Activated naive CD4-positive, alpha-beta T cell (primary cell): ENCODE results near the gene SLBP.

Experiments
- DNase-seq, 4 experiments: peaks; one replicate each; lab custom pipeline; 2025; lab: John Stamatoyannopoulos, UW

Gene SLBP

DNA sequence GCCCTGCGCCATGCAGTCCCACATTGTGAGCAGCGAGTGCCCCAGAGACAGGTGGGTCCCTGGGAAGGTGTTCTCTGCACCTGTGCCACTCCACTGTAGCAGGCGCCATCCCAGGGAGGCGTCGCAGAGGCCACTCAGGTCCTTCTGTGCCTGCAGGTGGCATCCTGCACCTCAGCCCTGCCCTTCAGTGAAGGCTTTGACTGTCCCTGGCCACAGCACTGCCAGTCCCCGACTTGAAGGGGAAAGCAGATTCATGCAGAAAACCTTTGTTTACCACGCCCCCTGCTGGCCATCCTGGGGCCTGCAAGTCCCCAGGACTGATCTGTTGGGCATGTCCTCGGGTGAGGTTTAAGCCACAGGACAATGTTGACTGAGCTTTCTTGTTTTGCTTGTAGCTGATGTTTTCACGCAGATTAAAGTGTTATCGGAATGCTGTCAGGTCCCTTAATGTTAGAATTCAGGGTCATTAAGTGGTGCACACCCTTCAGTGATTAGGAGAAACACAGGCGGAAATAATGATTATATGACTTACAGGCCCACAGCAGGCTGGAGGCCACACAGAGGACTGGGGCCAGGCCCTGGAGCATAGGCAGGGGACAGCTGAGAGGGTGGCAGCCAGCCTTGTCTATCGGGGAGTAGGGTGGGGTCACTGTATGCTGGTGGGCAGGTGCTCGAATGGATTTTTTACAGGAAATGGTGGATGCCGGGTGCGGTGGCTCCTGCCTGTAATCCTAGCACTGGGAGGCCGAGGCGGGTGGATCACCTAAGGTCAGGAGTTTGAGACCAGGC lies 14.2 kb upstream of the SLBP start:
- peak; percentile 87 to 94 (median 92) for DNase-seq

DNA sequence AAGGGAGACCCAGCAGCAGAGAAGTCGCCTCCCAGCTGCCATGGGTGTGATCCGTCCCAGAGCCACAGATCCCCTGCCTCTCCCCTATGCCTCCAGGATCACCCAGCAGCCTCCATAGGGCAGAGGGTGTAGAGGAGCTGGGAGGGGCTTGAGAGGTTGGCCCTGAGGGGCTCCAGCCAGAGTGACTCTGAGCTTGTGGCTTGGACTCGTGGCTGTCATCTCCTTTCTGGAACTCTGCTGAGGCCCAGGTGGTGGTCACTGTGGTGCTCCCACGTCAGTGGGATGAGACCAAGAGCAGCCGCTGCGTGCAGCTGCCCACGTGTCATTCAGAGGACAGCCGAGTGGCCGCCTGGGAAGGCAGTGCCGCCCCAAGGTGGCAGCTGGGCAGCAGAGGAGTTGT lies 13.4 kb upstream of the SLBP start:
- no peak for DNase-seq

DNA sequence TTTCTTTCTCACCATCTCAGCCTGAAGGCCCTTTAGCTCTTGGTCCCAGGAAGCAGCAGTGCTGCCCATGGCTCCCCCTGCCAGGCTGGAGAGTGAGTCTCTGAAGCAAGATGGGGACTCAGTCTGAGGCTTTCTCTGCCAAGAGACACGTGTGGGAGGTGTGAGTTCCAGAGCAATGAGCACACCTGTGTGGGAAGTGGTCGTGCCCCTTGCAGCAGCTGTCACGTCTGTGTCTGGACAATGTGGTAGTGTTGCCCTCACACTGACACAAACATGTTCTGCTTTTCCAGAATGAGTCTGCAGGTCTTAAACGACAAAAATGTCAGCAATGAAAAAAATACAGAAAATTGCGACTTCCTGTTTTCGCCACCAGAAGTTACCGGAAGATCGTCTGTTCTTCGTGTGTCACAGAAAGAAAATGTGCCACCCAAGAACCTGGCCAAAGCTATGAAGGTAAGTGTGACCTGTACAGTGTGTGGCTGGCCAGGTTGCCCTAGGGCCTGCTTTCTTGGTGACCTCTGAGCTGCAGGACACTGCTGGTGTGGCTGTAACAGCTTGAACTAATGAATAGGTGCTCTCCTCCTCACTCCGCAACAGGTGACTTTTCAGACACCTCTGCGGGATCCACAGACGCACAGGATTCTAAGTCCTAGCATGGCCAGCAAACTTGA lies 11.1 kb upstream of the SLBP start:
- DNase-seq: peak in 1 of 4 experiments; percentile 39

DNA sequence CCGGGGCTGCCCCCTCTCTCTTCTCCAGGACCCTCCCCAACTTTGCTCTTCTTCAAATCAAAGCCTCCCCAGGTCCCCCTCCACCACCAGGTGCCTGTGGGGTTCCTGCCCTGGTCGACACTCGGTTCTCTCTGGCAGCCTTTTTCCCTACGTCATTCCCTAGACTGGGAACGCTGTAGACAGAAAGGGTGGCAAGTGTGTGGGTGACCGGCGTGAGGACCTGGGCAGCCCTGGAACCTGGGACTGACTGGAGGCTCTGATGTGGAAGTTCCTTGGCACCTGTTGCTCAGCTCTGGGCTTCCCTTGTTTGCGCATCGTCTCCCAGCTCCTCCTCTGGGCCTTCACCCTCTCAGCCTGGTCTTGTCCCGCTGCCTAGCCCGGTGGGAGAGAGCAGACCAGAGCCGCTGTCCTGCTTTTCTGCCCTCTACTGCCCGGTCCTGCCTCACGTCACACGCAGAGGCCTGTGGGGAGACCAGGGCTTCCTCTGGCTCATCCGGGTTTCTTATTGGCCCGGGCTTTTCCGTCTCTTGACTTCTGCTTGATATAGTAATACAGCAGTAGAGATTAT lies 10.5 kb upstream of the SLBP start:
- peak in 1 of 4 experiments; percentile 39 for DNase-seq

DNA sequence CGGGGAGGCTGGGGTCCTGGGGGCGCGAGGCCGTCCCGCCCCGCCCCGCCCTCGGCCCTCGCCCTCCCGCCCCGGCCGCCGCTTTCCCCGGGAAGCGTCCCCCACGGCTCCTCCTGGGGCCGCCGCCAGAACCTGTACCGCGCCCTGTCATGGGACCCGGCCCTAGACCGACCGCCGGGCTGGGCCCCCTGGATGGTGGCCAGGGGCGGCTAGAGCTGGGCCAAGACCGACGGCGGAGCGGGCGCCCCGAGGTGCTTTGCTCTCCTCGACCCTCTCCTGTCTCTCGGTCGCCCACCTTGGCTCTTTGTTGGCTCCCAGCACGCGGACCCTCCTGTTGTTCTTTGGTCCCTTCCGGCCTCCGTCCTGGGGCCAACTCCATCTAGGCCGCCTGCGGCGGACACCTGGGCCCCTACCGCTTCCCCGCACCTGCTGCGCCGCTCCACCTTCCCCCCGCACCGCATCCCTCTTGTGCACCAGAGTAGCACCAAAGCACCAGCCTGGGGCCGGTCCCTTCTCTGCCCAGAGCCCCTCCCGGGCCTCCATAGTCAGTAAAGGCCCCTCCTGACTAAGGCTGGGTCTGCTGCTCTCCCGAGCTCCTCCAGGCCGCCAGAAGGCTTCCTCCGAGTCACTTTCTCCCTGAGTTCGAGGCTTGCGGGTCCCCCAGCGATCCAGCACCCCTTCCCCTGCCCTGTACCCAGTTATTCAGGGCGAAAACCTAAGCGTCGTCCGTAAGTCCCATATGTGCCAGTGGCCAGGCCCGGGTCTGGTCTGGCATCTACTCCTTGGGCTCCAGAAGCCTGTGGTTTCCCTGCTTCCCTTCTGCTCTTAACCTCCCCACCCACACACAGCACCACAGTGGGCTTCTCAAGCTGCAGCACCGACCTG lies 9.8 kb upstream of the SLBP start:
- DNase-seq: no peak

DNA sequence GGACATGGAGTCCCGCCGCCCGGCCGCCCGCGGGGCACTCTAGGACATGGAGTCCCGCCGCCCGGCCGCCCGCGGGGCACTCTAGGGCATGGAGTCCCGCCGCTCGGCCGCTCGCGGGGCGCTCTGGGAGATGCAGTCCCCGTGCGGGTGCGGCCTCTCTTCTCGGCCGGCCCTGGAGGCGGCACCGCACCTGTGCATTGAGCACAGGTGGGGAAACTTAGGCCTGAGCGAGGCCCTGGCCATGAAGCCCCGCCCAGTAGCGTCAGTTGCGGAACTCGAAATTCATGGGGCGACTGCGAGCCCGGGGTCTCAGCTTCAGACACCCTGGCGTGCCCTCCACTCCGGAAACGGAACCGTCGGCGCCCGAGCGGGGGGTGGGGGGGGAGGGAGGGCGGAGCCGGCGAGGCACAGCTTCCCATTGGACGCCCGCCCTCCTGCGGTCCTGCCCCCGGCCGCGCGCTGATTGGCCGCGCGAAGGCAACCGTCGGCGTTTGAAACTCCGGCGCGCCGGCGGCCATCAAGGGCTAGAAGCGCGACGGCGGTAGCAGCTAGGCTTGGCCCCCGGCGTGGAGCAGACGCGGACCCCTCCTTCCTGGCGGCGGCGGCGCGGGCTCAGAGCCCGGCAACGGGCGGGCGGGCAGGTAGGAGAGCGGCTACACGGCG lies 9.0 kb upstream of the SLBP start, which contains the start of the genes TACC3 and TMEM129:
Gene TACC3 (plus strand): TSS at position 519 of the 663 bp plus-strand sequence. CDS start 1,901 bp downstream, outside the sequence.
Gene TMEM129 (minus strand): TSS at position 321 of the 663 bp plus-strand sequence. CDS start 486 bp downstream, outside the sequence.
- peak; percentile 91 to 98 (median 94) for DNase-seq

DNA sequence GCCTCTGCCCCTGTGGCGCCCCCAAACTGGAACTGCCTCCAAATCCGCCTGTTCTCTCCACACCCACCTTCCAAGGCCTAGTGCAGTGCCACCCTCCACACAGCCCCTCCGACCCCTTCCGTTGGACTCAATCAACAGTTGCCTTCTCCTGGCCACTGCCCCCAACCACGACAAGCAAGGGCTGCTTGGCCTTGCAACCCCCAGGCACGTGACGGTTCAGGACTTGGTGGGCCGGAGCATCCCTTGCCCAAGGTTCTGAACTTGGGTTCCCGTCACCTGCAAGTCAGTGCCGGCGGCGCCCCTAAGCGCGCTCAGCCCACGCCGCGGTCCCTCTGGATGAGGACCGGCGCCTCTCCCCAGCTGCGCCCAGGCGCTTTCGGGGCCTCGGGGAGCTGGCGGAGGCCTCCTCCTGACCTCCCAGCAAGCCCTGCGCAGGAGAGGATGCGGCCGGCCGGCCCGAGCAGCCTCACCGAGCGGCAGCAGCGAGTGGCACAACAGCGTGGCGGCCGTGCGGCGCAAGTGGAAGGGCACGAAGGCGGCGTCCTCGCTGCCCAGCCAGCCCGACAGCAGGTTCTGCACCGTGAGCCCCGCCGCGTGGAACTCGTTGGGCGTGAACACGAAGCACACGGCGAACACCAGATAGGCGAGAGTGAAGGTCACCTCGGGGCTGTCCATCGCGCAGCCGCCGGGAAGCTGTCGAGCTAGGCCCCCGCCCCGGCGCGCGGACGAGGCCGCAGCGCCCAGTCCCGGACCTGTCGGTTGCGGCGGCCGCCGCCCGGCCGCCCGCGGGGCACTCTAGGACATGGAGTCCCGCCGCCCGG lies 8.3 kb upstream of the SLBP start:
- DNase-seq: peak in 1 of 4 experiments; percentile 33

DNA sequence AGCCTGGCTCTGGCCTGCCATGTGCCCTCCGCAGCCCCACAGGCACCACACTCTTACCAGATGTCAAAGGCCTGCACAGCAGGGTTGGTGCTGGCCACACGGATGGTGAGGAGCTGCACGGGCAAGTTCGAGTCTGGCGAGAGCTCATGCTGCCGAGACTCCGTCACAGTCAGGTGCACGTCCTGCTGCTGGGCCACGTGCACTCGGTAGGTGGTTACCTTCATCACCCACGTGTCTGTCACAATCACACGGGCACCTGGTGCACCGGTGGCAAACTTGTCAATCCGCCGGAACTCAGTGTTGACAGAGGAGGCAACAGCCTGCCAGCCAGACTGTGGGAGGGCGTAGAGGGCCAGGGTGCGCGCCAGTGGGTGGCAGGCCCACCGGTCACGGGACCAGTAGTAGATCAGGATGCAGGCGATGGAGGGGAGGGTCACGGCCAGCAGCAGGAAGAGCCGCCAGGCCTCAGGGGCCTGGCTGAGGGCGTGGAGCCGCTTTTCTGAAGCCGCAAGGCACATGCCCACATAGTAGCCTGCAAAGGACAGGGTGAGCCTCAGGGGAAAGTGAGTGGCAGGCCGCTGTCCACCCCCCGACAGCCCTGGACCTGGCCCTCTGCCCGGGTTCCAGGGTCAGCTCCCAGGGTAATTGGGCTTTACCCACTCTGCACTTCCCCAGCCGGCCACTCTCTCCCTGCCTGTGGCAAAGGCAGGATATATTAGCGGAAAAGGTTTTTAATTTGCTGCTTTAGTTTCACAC lies 6.2 kb upstream of the SLBP start:
- DNase-seq: no peak

DNA sequence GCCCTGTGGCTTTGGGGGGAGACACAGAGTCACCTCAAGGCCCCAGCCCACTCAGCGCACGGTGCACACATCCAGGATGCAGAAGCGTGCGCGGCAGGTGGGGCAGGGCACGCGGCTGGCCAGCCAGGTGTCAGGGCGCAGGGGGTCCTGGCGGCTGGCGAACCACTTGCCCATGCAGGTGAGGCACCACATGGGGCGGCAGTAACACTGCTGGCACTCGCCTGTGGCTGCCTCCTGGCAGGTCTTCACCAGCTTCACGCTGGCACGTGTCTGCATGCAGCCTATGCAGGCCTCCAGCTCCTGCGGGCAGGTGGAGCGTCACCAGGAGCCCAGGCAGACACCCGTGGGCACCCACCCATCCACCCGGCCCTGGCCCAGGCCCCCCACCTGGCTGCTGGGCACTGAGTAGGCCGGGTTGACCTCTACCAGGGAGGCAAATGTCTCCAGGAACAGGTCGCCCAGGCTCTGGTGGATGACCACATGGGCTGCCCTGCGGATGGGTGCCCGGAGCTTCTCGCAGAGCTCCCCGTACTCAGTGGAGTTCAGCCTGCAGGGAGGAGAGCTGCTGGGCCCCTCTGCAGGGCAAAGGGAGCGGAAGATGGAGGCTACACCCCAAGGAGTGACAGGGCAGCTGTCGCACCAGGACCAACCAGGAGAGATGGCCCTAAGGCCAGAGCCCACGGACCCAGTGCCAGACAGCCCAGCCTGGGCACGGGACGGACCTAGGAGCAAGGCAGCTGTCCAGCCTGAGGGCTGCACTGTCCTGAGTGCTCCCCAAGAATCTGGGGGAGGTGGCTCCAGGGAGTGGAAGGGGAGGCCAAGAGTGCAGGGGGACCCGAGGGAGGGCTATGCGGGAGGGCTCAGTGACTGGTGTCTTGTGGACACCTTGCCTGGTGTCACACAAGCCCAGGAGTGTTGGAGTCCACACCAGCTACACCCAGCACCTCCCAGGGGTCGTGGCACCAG lies 5.3 kb upstream of the SLBP start:
- DNase-seq: no peak

DNA sequence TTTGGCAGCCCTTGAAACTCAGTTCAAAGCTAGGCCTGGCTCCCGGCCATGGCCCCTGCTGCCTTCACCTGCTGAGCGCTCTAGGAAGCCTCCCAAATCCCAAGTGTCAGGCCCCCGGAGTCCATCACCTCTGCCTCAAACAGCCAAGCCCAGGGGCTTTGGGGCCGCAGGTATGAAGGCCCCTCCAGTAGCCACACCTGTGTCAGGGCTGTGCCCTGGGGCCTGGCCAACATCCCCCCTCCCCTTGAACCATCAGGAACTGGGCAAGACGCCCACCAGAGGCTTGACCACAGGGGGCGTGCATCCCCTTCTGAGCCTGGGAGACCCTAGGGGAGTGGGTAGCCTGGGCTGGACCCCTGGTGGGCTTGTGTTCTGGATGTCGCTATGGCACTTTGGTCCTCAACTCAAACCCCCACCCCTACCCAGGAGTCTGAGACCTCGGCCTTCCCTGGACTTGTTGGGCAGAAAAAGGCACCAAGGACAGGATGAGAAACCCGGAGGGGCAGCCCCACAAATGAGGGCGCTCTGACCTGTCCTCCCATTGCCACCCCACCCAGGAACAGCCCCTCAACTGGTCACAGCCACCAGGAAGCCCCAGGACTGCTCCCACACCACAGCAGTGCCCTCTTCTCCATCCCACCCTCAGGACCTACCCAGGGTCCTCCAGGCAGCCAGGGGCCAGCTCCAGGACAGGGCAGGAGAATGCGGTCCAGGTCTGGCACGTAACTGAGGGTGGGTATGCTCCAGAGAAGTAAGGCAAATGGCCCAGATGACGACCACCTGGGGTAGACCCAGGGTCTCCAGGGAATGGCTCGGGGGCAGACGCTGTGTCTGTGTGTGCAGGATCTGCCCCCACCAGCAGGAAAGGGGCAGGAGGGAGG lies 4.2 kb upstream of the SLBP start:
- no peak for DNase-seq

DNA sequence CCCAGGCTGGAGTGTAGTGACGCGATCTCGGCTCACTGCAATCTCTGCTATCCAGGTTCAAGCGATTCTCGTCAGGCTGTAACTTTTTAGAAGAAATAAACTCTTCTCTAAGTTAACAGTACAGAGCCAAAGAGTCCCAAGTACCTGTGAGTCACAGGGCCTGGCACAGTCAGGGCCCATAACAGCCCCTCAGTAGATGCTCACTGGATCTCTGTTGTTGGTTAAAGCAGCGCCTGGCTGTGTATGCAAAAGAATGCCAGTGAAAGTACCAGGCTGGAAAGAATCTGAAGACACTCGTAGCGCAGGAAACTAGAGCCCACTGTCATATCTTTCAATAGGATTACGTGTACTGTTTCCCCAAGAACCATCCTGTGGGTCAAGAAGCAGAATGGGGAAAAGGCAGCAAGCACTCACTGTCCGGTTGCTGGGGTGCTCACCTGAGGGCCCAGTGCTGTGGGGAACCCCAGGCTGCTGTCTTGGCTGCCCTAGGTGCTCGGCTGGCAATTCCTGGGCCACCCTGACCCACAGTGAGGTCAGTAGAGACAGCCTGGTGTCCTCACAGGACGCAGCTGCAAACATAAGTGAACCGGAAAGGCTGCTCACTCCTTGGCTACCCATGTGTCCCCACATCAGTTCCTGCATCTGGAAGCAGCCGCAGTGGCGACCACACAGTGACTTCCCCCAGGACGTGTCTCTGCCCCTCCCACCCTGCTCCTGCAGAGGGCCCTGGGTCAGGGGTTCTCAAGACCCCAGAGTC lies 3.1 kb upstream of the SLBP start:
- DNase-seq: no peak

DNA sequence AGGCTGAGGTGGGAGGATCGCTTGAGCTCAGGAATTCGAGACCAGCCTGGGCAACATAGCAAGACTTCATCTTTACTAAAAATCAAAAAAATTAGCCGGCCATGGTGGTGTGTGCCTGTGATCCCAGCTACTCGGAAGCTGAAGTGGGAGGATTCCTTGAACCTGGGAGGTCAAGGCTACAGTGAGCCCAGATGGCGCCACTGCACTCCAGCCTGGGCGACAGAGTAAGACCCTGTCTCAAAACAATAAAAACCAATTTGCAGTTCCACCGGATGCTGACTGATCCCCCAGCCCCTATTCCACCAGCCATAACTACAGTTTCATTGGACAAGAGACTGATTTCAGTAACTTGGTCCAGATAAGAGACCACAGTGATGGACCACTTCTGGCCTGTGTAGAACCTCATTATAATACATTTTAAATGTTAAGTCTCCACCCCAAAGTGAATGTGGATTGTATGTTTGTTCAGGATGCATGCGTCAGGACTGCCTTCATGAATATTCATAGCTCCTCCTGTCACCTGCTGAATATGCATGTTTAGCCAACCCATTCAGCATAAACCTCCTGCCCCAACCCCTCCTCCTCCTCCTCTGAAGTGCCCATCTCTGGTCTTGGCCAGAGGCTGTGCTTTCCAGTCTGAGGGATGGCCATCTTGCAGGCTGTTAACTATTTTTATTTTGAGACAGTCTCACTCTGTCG lies 2.3 kb upstream of the SLBP start:
- no peak for DNase-seq

DNA sequence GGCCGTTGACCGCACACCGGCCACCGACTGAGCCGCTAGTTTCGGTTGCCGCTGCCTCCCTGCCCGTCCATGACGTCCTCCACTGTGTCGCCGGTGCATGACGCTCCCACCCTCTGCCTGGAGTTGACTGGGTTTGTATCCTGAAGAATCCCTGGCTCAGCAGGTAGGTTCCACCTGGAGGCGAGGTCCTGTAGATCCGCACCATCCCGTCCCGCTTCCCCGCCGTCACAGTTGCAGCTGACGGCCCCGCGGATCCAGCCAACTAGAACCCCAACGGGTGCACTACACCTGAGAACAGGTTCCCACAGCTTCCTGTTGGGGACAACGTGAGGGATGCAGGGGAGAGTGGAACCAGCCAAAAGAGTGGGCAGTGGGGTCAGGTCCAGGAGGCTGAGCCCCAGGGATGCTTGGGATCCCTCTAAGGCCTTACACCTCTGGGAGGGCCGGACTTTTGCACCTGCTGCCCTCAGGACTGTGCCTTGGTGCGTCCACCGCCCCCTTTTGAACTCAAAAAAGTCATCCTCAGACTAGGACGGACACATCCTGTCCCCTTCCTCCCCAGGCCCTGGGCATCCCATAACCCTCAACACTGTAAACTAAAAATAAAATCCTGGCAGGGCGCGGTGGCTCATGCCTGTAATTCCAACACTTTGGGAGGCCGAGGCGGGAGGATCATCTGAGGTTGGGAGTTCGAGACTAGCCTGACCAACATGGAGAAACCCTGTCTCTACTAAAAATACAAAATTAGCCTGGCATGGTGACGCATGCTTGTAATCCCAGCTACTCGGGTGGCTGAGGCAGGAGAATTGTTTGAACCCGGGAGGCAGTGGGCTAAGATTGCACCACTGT lies 1.1 kb upstream of the SLBP start:
- DNase-seq: no peak

DNA sequence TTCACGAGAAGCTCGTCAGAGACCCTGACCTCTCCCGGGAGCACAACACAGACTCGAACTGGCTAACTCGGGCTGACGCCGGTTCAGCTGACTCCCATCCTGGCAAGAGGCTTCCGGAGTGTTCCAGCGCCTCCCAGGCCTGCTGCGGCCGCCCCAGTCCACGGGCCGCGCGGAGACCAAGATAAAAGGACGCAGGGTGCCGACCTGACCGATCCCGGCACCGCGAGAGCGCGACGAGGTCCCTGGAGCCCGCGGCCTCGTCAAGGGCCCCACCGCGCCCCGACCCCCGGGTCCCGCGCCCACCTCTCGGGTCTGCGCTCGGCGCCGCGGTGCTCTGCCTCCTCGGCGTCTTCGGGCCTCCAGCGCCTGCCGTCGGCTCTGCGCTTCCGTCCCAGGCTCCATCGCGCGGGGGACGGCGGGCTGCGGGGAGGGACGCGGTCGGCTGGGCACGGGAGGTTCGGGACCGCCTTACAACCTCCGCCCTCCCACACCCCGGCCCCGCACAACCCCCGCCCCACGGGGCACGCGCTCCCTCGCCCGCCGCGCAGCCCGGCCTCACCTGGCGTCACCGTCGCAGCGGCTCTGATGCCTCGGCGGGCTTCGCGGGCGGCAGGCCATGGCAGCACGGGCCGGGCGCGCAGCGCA lies 426 bp downstream of the SLBP start:
- DNase-seq: peak in 1 of 4 experiments; percentile 63
